Liver (tissue), 9 donors: ENCODE data around the gene CACNA1B. TPM values are rescaled to one million over a fixed set of nuclear protein-coding genes. Genes with fewer than 3 reads are reported as not detected.

Experiments
- DNase-seq: peaks from one replicate; pipeline ENCODE4 v3.0.0-alpha.2; 2017; ENCODE audit warnings: low spot score
- H3K27ac ChIP-seq, 2 donors: one replicate each; pipeline ENCODE4 v1.7.0; 2013; ENCODE audit warnings: inconsistent platforms in 2 of 2, low read length in 2 of 2, control low read depth in 1 of 2, low read depth in 1 of 2, mild to moderate bottlenecking in 1 of 2
- H3K27me3 ChIP-seq, 4 donors: one replicate each; pipeline versions ENCODE4 v1.6.1 to v1.7.0; 2013; ENCODE audit warnings: low read length in 3 of 4, inconsistent platforms in 1 of 4, mild to moderate bottlenecking in 1 of 4, moderate library complexity in 1 of 4; ENCODE audit not compliant: control insufficient read depth in 4 of 4, insufficient read depth in 4 of 4
- H3K36me3 ChIP-seq, 4 donors: one replicate each; pipeline versions ENCODE4 v1.6.1 to v1.7.0; 2013; ENCODE audit warnings: low read length in 3 of 4, mild to moderate bottlenecking in 3 of 4, low read depth in 1 of 4, moderate library complexity in 1 of 4; ENCODE audit not compliant: control insufficient read depth in 4 of 4, insufficient read depth in 3 of 4
- H3K4me1 ChIP-seq, 4 donors: one replicate each; pipeline versions ENCODE4 v1.6.1 to v1.7.0; 2013; ENCODE audit warnings: low read length in 3 of 4, mild to moderate bottlenecking in 3 of 4, moderate library complexity in 1 of 4; ENCODE audit not compliant: control insufficient read depth in 4 of 4, insufficient read depth in 4 of 4
- H3K4me3 ChIP-seq, 3 donors: one replicate each; pipeline versions ENCODE4 v1.6.1 to v1.7.0; 2013; ENCODE audit warnings: low read length in 3 of 3, control low read depth in 1 of 3, low read depth in 1 of 3, mild to moderate bottlenecking in 1 of 3
- H3K9ac ChIP-seq, 2 donors: one replicate each; pipeline ENCODE4 v1.7.0; 2013; ENCODE audit warnings: low read length in 2 of 2, mild to moderate bottlenecking in 2 of 2, moderate library complexity in 2 of 2, control low read depth in 1 of 2, low read depth in 1 of 2
- H3K9me3 ChIP-seq, 4 donors: one replicate each; pipeline versions ENCODE4 v1.6.1 to v1.7.0; 2013; ENCODE audit warnings: low read length in 3 of 4; ENCODE audit not compliant: control insufficient read depth in 4 of 4
- ATF3 ChIP-seq: IDR thresholded peaks from 2 replicates; pipeline ENCODE4 v1.6.1; 2016; ENCODE audit warnings: antibody characterized with exemption
- CTCF ChIP-seq: fragments of 150-350 bp; IDR thresholded peaks from 2 replicates; pipeline ENCODE4 v1.5.1; 2017; ENCODE audit warnings: improper control_type of control experiment, low read depth, low read length; ENCODE audit not compliant: missing input control
- EGR1 ChIP-seq, 2 donors: IDR thresholded peaks; 2 replicates each; pipeline ENCODE4 v1.6.1; 2016 to 2018; ENCODE audit warnings: antibody characterized with exemption in 2 of 2, low read depth in 2 of 2
- FOXA1 ChIP-seq: IDR thresholded peaks from 2 replicates; pipeline ENCODE4 v1.6.1; 2016; ENCODE audit warnings: antibody characterized with exemption
- FOXA2 ChIP-seq: IDR thresholded peaks from 2 replicates; pipeline ENCODE4 v1.6.1; 2016; ENCODE audit warnings: antibody characterized with exemption
- HNF4A ChIP-seq, 2 donors: conservative IDR thresholded peaks; 2 replicates each; pipeline ENCODE4 v1.6.1; 2016; ENCODE audit warnings: antibody characterized with exemption in 2 of 2, mild to moderate bottlenecking in 2 of 2
- HNF4G ChIP-seq: IDR thresholded peaks from 2 replicates; pipeline ENCODE4 v1.6.1; 2016; ENCODE audit warnings: antibody characterized with exemption
- JUND ChIP-seq, 2 donors: IDR thresholded peaks; 2 replicates each; pipeline ENCODE4 v1.6.1; 2016; ENCODE audit warnings: antibody characterized with exemption in 2 of 2
- MAX ChIP-seq: IDR thresholded peaks from 2 replicates; pipeline ENCODE4 v1.6.1; 2016; ENCODE audit warnings: antibody characterized with exemption
- NR2F2 ChIP-seq: IDR thresholded peaks from 2 replicates; pipeline ENCODE4 v1.6.1; 2016; ENCODE audit warnings: antibody characterized with exemption
- RAD21 ChIP-seq, 2 donors: IDR thresholded peaks; 2 replicates each; pipeline ENCODE4 v1.6.1; 2016; ENCODE audit warnings: antibody characterized with exemption in 2 of 2, mild to moderate bottlenecking in 2 of 2
- RXRA ChIP-seq, 2 donors: IDR thresholded peaks; 2 replicates each; pipeline ENCODE4 v1.6.1; 2017 to 2018; ENCODE audit warnings: antibody characterized with exemption in 2 of 2, mild to moderate bottlenecking in 1 of 2
- SP1 ChIP-seq: IDR thresholded peaks from 2 replicates; pipeline ENCODE4 v1.6.1; 2018; ENCODE audit warnings: antibody characterized with exemption, mild to moderate bottlenecking
- TAF1 ChIP-seq: conservative IDR thresholded peaks from 2 replicates; pipeline ENCODE4 v1.6.1; 2016; ENCODE audit warnings: antibody characterized with exemption, mild to moderate bottlenecking
- YY1 ChIP-seq: IDR thresholded peaks from 2 replicates; pipeline ENCODE4 v1.6.1; 2016; ENCODE audit warnings: antibody characterized with exemption, mild to moderate bottlenecking
- WGBS: extraction: QIAGEN DNeasy Blood & Tissue Kit; methylation state at CpG from one replicate; pipeline ENCODE4 v1.1.7; 2013; 5-methylcytosine and 5-hydroxymethylcytosine counted together
- polyA plus RNA-seq, 2 donors: library from polyadenylated mRNA; stranded (reverse) in 1 of 2; unstranded in 1 of 2; fragments of 200-250 nt in 1 of 2; fragments of >200 nt in 1 of 2; fragmentation: Nextera tagmentation in 1 of 2; extraction: Ambion mirVana in 1 of 2; gene quantifications; one replicate each; pipeline versions ENCODE4 v1.2.1 to v1.2.3, GENCODE V29; 2013 to 2015
- total RNA-seq, 2 donors: library from RNA; depleted of rRNA; stranded (reverse); fragments of >200 nt; gene quantifications; one replicate each; pipeline ENCODE4 v1.2.3, GENCODE V29; 2014
- donor health status: healthy.
- donor health status: healthy.
- donor health status: healthy.
- donor health status: healthy.
- donor health status: healthy.

CACNA1B gene
- total and polyA plus RNA-seq, 4 donors: under 0.01 to 0.05 TPM; not detected in 2

GRCh38 chr9:138101444-138102234, 224.1 kb downstream of the CACNA1B start:
- H3K27me3 ChIP-seq: no peaks in the 10 kb centered on the region
- no peaks in the 10 kb centered on the region for H3K4me1 ChIP-seq
- WGBS: 89% methylated on average over 16 of the region's 16 CpGs
- DNase-seq: peak; percentile 16
- H3K36me3 ChIP-seq: no peaks in the 10 kb centered on the region
- no peak for TF ChIP-seq ATF3
- TF ChIP-seq NR2F2: no peak
- no peak for TF ChIP-seq MAX
- no peak for TF ChIP-seq HNF4G
- no peak for TF ChIP-seq JUND (IDR thresholded peaks at IDR 0.05)
- TF ChIP-seq YY1: no peak
- no peak for TF ChIP-seq FOXA2
- no peaks in the 10 kb centered on the region for H3K9me3 ChIP-seq
- H3K4me3 ChIP-seq: no peak overlapping the region
- no peak overlapping the region for H3K27ac ChIP-seq
- no peak overlapping the region for H3K9ac ChIP-seq

- H3K27me3 ChIP-seq: no peaks in the 10 kb centered on the region
- WGBS: 74% methylated on average over 23 of the region's 23 CpGs
- TF ChIP-seq MAX (no peak), RAD21 (IDR thresholded peaks at IDR 0.05) (no peak), TAF1 (no peak), JUND (IDR thresholded peaks at IDR 0.05) (no peak), YY1 (no peak), CTCF (no peak), FOXA2 (no peak), NR2F2 (no peak)
- H3K36me3 ChIP-seq: no peaks in the 10 kb centered on the region
- peak; percentile 17 for DNase-seq
- H3K9me3 ChIP-seq: no peaks in the 10 kb centered on the region
- no peaks in the 10 kb centered on the region for H3K4me1 ChIP-seq
- H3K4me3 ChIP-seq: no peak overlapping the region
- no peak overlapping the region for H3K9ac ChIP-seq
- H3K27ac ChIP-seq: no peak overlapping the region
These were observed 224.9 kb downstream of the CACNA1B start for GRCh38 chr9:138102246-138103051.

- WGBS: 60% methylated on average over 6 of the region's 6 CpGs
- H3K4me3 ChIP-seq: no peak overlapping the region
- H3K9ac ChIP-seq: no peak overlapping the region
- no peaks in the 10 kb centered on the region for H3K27me3 ChIP-seq
- TF ChIP-seq RXRA (IDR thresholded peaks at IDR 0.05) (no peak), HNF4A (conservative IDR thresholded peaks at IDR 0.05) (no peak), CTCF (no peak), HNF4G (no peak), FOXA1 (no peak), ATF3 (no peak), SP1 (no peak), EGR1 (IDR thresholded peaks at IDR 0.05; ENCODE audit: low read depth in 2 of 2) (no peak), FOXA2 (no peak), RAD21 (IDR thresholded peaks at IDR 0.05) (no peak)
- H3K36me3 ChIP-seq: no peaks in the 10 kb centered on the region
- H3K27ac ChIP-seq: no peak overlapping the region
- peak; percentile 16 for DNase-seq
- no peaks in the 10 kb centered on the region for H3K4me1 ChIP-seq
- no peaks in the 10 kb centered on the region for H3K9me3 ChIP-seq
These were observed 225.7 kb downstream of the CACNA1B start for GRCh38 chr9:138103111-138103848.
